ENCODE measurements around the gene SH3PXD2A.

DNA sequence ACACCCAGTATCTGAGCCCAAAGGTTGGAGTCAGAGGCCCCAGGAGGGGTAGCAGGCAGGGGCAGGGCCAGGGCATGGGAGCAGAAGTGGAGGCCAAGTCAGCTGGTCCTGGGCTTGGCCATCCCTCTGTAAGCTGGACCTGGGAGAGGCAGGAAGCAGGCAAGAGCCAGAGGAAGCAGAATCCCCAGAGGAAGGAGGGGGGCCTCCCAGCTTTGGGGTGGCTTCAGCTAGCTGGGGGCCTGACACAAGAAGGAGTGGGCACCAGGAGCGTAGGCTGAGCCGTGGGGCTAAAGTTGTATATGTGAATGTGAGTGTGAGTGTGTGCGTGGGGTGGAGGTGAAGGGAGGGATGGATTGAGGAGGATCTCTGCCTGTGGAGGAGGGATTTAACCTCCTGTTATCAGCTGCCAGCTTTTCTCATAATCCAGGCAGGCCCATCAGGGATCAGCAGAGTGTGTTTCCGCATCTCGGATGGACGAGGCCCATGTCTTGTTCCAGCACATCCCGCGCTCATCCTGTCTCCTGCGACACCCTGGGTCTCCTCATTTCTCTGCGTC lies 307.9 kb downstream of the SH3PXD2A start:
- TF ChIP-seq, protein P1, sequence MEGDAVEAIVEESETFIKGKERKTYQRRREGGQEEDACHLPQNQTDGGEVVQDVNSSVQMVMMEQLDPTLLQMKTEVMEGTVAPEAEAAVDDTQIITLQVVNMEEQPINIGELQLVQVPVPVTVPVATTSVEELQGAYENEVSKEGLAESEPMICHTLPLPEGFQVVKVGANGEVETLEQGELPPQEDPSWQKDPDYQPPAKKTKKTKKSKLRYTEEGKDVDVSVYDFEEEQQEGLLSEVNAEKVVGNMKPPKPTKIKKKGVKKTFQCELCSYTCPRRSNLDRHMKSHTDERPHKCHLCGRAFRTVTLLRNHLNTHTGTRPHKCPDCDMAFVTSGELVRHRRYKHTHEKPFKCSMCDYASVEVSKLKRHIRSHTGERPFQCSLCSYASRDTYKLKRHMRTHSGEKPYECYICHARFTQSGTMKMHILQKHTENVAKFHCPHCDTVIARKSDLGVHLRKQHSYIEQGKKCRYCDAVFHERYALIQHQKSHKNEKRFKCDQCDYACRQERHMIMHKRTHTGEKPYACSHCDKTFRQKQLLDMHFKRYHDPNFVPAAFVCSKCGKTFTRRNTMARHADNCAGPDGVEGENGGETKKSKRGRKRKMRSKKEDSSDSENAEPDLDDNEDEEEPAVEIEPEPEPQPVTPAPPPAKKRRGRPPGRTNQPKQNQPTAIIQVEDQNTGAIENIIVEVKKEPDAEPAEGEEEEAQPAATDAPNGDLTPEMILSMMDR (IDR thresholded peaks at IDR 0.05; ENCODE audit: borderline replicate concordance, extremely low read depth, low read length, poor library complexity, severe bottlenecking) = no peak
- no peak for TF ChIP-seq EZH2 (IDR thresholded peaks at IDR 0.05; ENCODE audit: borderline replicate concordance, low read depth, low read length, severe bottlenecking)

Data from DND-41 (cell line).